GM23338 (cell line): ENCODE measurements around the gene CRTC1.

Experiments
- CREB1 ChIP-seq: fragments of 250-450 bp; sonication (Bioruptor Pico); IDR thresholded peaks from 2 replicates; pipeline ENCODE4 v1.5.0; 2020; ENCODE audit warnings: low read depth, mild to moderate bottlenecking, moderate library complexity
- CTCF ChIP-seq, 2 experiments: fragments of 200-600 bp in 1 of 2; sonication (generic) in 1 of 2; conservative IDR thresholded peaks; 2 replicates each; pipeline versions ENCODE4 v1.5.1 to v1.6.1; 2016 to 2017; ENCODE audit warnings: antibody characterized with exemption in 2 of 2, low read depth in 2 of 2, mild to moderate bottlenecking in 2 of 2, moderate library complexity in 1 of 2
- EZH2 ChIP-seq: fragments of 200-600 bp; sonication (generic); IDR thresholded peaks from one replicate; pipeline ENCODE4 v1.8.0; 2017; ENCODE audit warnings: antibody characterized with exemption, mild to moderate bottlenecking, low read depth; ENCODE audit not compliant: unreplicated experiment
- EZH2phosphoT487 ChIP-seq: fragments of 200-600 bp; sonication (generic); IDR thresholded peaks from one replicate; pipeline ENCODE4 v1.8.1; 2018; ENCODE audit warnings: antibody characterized with exemption; ENCODE audit not compliant: unreplicated experiment
- JUNB ChIP-seq: IDR thresholded peaks from one replicate; pipeline ENCODE4 v1.6.1; 2016; ENCODE audit warnings: antibody characterized with exemption; ENCODE audit not compliant: unreplicated experiment
- POLR2AphosphoS5 ChIP-seq: IDR thresholded peaks from 2 replicates; pipeline ENCODE4 v1.6.1; 2016; ENCODE audit warnings: antibody characterized with exemption, low read depth
- REST ChIP-seq: IDR thresholded peaks from one replicate; pipeline ENCODE4 v1.6.1; 2018; ENCODE audit warnings: antibody characterized with exemption; ENCODE audit not compliant: unreplicated experiment
- STAT1 ChIP-seq: IDR thresholded peaks from one replicate; pipeline ENCODE4 v1.6.1; 2016; ENCODE audit warnings: antibody characterized with exemption; ENCODE audit not compliant: unreplicated experiment
- ZNF331 ChIP-seq: fragments of 250-450 bp; sonication (Bioruptor Pico); IDR thresholded peaks from 2 replicates; pipeline ENCODE4 v1.5.0; 2020; ENCODE audit warnings: low read depth, mild to moderate bottlenecking, moderate library complexity

GRCh38 chr19:18831524-18832305 lies 148.2 kb downstream of the CRTC1 start, which contains the start of gene UPF1:
- TF ChIP-seq POLR2AphosphoS5 (peak; percentile 92), CTCF (conservative IDR thresholded peaks at IDR 0.05; ENCODE audit: low read depth in 2 of 2) (no peak), REST (no peak), CREB1 (CRISPR knock-in tag) (no peak), EZH2phosphoT487 (no peak), JUNB (no peak), EZH2 (no peak), ZNF331 (no peak), STAT1 (no peak)
